Limb (tissue), 2 donors: Measurements from ENCODE around the gene CLDN1.

Experiments
- DNase-seq, 2 donors: peaks; one replicate each; pipeline ENCODE4 v3.0.0-alpha.2; 2016; ENCODE audit errors: extremely low spot score in 2 of 2

CLDN1 gene

GRCh38 chr3:190333961-190334360 lies 11.7 kb upstream of the CLDN1 start:
- no peak for DNase-seq

- DNase-seq, result no peak
Observed at GRCh38 chr3:190330936-190331734, 8.9 kb upstream of the CLDN1 start.

- peak in 1 of 2 donors; percentile 78 for DNase-seq
Observed at GRCh38 chr3:190326930-190327329, 4.7 kb upstream of the CLDN1 start.

- no peak for DNase-seq
Observed at GRCh38 chr3:190326361-190326760, 4.1 kb upstream of the CLDN1 start.

- DNase-seq, result no peak
Observed at GRCh38 chr3:190325923-190326322, 3.7 kb upstream of the CLDN1 start.

- no peak for DNase-seq
Observed at GRCh38 chr3:190323246-190323626, 990 bp upstream of the CLDN1 start.

GRCh38 chr3:190322604-190323245 lies 479 bp upstream of the CLDN1 start:
- DNase-seq, result peak in 1 of 2 donors; percentile 32

GRCh38 chr3:190320594-190321362 lies 1.5 kb downstream of the CLDN1 start:
- DNase-seq, result no peak

GRCh38 chr3:190319660-190320059 lies 2.6 kb downstream of the CLDN1 start:
- DNase-seq, result no peak

- DNase-seq, result no peak
Observed at GRCh38 chr3:190318666-190319065, 3.6 kb downstream of the CLDN1 start.

- no peak for DNase-seq
Observed at GRCh38 chr3:190314741-190315140, 7.5 kb downstream of the CLDN1 start.

- no peak for DNase-seq
Observed at GRCh38 chr3:190309414-190309813, 12.8 kb downstream of the CLDN1 start.

GRCh38 chr3:190308154-190308553 lies 14.1 kb downstream of the CLDN1 start:
- no peak for DNase-seq

GRCh38 chr3:190307164-190307545 lies 15.1 kb downstream of the CLDN1 start:
- no peak for DNase-seq

GRCh38 chr3:190306513-190307163 lies 15.6 kb downstream of the CLDN1 start:
- DNase-seq, result peak in 1 of 2 donors; percentile 18

- no peak for DNase-seq
Observed at GRCh38 chr3:190306026-190306425, 16.2 kb downstream of the CLDN1 start.

- no peak for DNase-seq
Observed at GRCh38 chr3:190305406-190305805, 16.8 kb downstream of the CLDN1 start.

GRCh38 chr3:190303884-190304283 lies 18.4 kb downstream of the CLDN1 start:
- no peak for DNase-seq

GRCh38 chr3:190302212-190302867 lies 19.9 kb downstream of the CLDN1 start:
- no peak for DNase-seq

- no peak for DNase-seq
Observed at GRCh38 chr3:190301591-190301990, 20.7 kb downstream of the CLDN1 start.

- no peak for DNase-seq
Observed at GRCh38 chr3:190299969-190300368, 22.3 kb downstream of the CLDN1 start.
